Gastroesophageal sphincter (tissue), 4 donors: ENCODE measurements around the gene PROZ. TPM values are rescaled to one million over a fixed set of nuclear protein-coding genes. Genes with fewer than 3 reads are reported as not detected.

Source experiments
- ATAC-seq: fragments of 150-250 bp; one replicate; pipeline ENCODE4 v1.9.1; 2016; ENCODE audit warnings: mild to moderate bottlenecking, moderate library complexity
- H3K27ac ChIP-seq, 4 donors: fragments of 200-600 bp; sonication (generic) in 3 of 4; 1 replicate in 3 of 4; 2 replicates in 1 of 4; pipeline ENCODE4 v1.5.1; 2016 to 2019
- H3K27me3 ChIP-seq: fragments of 200-600 bp; sonication (generic); one replicate; pipeline ENCODE4 v1.5.1; 2019
- H3K36me3 ChIP-seq, 2 donors: fragments of 200-600 bp; sonication (generic); one replicate each; pipeline ENCODE4 v1.5.1; 2019; ENCODE audit warnings: control low read depth in 1 of 2
- H3K4me1 ChIP-seq, 3 donors: fragments of 200-600 bp; sonication (generic); 1 replicate in 2 of 3; 2 replicates in 1 of 3; pipeline ENCODE4 v1.5.1; 2016 to 2019; ENCODE audit warnings: control low read depth in 2 of 3
- H3K4me3 ChIP-seq, 2 donors: fragments of 200-600 bp; sonication (generic); one replicate each; pipeline ENCODE4 v1.5.1; 2019; ENCODE audit warnings: mild to moderate bottlenecking in 1 of 2, moderate library complexity in 1 of 2
- H3K9me3 ChIP-seq, 3 donors: fragments of 200-600 bp; sonication (generic); one replicate each; pipeline ENCODE4 v1.5.1; 2017 to 2019; ENCODE audit warnings: control low read depth in 2 of 3
- EP300 ChIP-seq: sonication (generic); formaldehyde crosslinking; IDR thresholded peaks from one replicate; pipeline ENCODE4 v1.6.1; 2017; ENCODE audit warnings: antibody characterized with exemption, mild to moderate bottlenecking
- POLR2A ChIP-seq, 2 donors: fragments of 450-650 bp; IDR thresholded peaks; one replicate each; pipeline ENCODE4 v1.6.1; 2017; ENCODE audit warnings: antibody characterized with exemption in 2 of 2, mild to moderate bottlenecking in 2 of 2, moderate library complexity in 1 of 2
- POLR2AphosphoS5 ChIP-seq: sonication (generic); formaldehyde crosslinking; IDR thresholded peaks from one replicate; pipeline ENCODE4 v1.6.1; 2017; ENCODE audit warnings: antibody characterized with exemption
- WGBS, 2 donors: methylation state at CpG; one replicate each; pipeline ENCODE4 v1.1.5; 2018; ENCODE audit warnings: low coverage in 1 of 2; 5-methylcytosine and 5-hydroxymethylcytosine counted together
- total RNA-seq, 4 donors: library from RNA; depleted of rRNA; stranded (reverse); fragments of >200 nt; gene quantifications; one replicate each; pipeline ENCODE4 v1.1.0, GENCODE V29; 2016
- TF ChIP-seq, protein P1 (sequence below), 4 experiments: fragments of 200-600 bp in 2 of 4; fragments of 450-650 bp in 2 of 4; sonication (generic) in 1 of 4; IDR thresholded peaks; one replicate each; pipeline ENCODE4 v1.5.1; 2017 to 2019; ENCODE audit warnings: antibody characterized with exemption in 4 of 4, mild to moderate bottlenecking in 2 of 4, moderate library complexity in 2 of 4

Gene PROZ
- total RNA-seq, 4 donors from 2014 or later: not detected

DNA sequence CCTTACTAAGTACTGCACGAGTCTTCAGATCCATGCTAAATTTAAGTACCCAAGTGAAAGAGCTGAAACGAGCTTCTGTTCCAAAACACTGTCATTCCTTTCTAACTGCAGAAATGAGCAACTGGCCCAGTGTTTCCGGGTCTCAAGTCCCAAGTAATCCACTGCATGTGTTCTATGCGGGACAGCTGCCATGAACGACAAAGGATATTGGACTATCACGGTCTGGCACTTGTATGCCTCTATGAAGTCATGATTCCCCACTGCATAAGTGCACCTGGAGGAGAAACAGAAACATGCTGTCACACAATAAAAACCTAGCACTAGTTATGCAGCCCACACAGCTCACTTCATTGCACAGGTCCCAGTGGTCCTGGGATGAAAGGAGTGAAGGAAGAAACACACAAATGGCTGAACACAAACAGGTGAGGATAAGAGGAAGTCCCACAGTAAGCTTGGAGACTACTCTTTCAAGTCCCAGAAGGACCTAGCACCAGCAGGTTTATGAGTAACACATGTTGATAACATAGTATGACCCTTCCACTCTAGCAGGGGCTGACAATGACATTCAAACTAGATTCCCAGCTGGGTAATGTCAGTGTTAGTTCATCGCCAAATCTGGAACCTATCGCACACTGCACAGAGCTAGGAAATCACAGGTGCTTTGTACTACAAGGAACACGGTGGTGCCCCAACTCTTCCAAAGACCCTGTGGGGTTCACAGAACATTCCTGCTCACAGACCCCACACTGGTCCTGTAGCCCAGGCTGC, 38.7 kb downstream of the PROZ start:
- no peaks in the 10 kb centered on the region for H3K27me3 ChIP-seq
- 66 to 83% methylated on average over 4 to 9 of the region's 9 CpGs for WGBS, 2 donors
- TF ChIP-seq POLR2AphosphoS5 (no peak), EP300 (no peak), POLR2A (IDR thresholded peaks at IDR 0.05) (no peak)
- TF ChIP-seq, protein P1, sequence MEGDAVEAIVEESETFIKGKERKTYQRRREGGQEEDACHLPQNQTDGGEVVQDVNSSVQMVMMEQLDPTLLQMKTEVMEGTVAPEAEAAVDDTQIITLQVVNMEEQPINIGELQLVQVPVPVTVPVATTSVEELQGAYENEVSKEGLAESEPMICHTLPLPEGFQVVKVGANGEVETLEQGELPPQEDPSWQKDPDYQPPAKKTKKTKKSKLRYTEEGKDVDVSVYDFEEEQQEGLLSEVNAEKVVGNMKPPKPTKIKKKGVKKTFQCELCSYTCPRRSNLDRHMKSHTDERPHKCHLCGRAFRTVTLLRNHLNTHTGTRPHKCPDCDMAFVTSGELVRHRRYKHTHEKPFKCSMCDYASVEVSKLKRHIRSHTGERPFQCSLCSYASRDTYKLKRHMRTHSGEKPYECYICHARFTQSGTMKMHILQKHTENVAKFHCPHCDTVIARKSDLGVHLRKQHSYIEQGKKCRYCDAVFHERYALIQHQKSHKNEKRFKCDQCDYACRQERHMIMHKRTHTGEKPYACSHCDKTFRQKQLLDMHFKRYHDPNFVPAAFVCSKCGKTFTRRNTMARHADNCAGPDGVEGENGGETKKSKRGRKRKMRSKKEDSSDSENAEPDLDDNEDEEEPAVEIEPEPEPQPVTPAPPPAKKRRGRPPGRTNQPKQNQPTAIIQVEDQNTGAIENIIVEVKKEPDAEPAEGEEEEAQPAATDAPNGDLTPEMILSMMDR (IDR thresholded peaks at IDR 0.05): no peak
- no peak overlapping the region for H3K27ac ChIP-seq
- H3K4me1 ChIP-seq: peaks cover 0 to 5% (median 0%) of the 10 kb centered on the region in 3 donors
- ATAC-seq: no peak
- H3K4me3 ChIP-seq: no peak overlapping the region
- H3K36me3 ChIP-seq: peaks cover 11 to 81% of the 10 kb centered on the region in 2 donors
- H3K9me3 ChIP-seq: no peaks in the 10 kb centered on the region

DNA sequence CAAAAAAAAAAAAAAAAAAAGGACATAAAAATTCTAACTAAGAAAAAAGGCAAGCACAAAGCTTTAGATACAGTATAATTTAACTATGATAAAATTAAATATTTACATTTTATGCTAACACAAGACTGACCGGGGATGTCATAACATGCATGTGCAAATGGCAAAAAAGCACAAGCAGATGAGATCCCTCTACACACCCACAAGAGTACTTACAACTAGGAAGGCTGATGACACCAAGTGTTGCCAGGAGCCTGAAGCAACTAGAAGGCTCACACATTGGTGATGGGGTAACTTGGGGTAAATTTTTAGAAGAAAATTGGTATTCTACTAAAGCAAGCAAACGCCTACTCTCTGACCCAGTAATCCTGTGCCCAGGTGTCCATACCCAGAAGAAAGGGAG, 43.4 kb downstream of the PROZ start:
- TF ChIP-seq POLR2A (IDR thresholded peaks at IDR 0.05): no peak
- TF ChIP-seq, protein P1 (IDR thresholded peaks at IDR 0.05): no peak
- no peaks in the 10 kb centered on the region for H3K9me3 ChIP-seq
- ATAC-seq: no peak
- H3K27me3 ChIP-seq: no peaks in the 10 kb centered on the region
- no peak overlapping the region for H3K4me3 ChIP-seq
- H3K4me1 ChIP-seq: peaks cover 0 to 52% (median 10%) of the 10 kb centered on the region in 3 donors
- WGBS, 2 donors: 72 to 82% methylated on average over 2 of the region's 2 CpGs
- peaks cover 6 to 44% of the 10 kb centered on the region in 2 donors for H3K36me3 ChIP-seq
- no peak overlapping the region for H3K27ac ChIP-seq

DNA sequence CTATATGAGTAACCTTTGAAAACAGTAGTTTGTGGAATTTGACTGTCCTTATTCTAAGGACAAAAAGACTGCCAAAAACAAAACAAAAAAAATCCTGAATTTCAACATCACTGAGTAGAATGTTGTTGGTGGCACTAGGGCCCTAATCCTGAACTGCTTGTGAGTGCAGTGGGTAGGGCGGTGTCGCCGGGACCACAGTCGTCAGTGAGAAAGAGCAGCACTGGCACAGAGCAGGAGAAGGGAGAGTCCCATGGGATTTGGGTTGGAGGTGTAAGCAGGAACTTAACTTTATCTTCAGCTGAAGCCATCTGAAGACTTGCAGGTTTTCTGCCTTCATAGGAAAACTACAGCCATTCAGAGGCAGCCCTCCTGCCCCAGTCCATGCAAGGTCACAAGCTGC, 44.5 kb downstream of the PROZ start:
- ATAC-seq: no peak
- no peak overlapping the region for H3K4me3 ChIP-seq
- H3K4me1 ChIP-seq: peaks cover 0 to 62% (median 20%) of the 10 kb centered on the region in 3 donors
- no peaks in the 10 kb centered on the region for H3K27me3 ChIP-seq
- no peak overlapping the region for H3K27ac ChIP-seq
- WGBS, 2 donors: 84 to 92% methylated on average over 4 of the region's 4 CpGs
- TF ChIP-seq, protein P1 (IDR thresholded peaks at IDR 0.05): no peak
- no peak for TF ChIP-seq POLR2A (IDR thresholded peaks at IDR 0.05)
- no peak for TF ChIP-seq EP300
- TF ChIP-seq POLR2AphosphoS5: no peak
- peaks cover 0 to 33% of the 10 kb centered on the region in 2 donors for H3K36me3 ChIP-seq
- no peaks in the 10 kb centered on the region for H3K9me3 ChIP-seq

DNA sequence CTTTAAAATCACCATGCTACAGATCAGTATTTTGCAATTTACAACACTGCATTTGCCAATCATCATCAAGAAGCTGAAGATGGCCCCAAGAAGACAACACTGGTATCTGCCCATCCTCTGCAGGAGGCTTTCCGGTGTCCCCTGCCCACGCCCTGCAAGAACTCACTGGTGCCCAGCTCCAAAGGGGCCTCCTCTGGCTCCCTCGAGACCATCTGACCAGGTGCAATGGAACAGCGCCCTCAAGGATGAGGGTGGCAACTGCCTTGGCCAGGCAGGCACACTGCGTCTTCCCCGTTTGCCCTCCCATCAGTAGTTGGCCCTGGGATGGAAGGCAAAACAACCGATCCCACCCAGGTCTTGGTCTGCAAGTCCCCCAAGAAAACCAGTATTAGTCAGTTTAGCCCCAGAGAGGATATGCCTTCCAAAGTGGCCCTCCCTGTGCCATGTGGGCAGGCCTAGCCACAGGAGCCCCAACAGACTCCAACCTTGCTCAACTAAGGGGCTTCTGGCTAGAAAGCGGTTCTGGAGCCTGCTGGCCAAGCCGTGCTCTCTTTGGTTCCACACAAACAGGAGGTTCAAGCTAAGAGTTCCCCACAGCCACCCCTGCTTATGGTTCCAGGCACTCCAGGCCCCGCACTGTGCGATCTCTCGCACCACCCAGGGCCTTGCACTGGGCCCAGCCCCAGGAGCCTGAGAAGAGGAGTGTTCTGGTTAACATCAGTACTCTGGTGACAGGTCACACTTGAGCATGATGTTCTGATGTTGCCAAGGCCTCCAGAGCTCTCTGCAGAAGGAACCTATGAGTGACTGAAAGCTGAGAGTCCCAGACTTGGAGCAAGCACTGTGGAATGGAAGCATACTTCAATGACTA, 45.3 kb downstream of the PROZ start:
- Histone ChIP-seq H3K27ac (peak overlapping the region in 2 of 4 donors; percentile 20 to 60), H3K9me3 (no peaks in the 10 kb centered on the region), H3K4me1 (peaks cover 0 to 64% (median 20%) of the 10 kb centered on the region in 3 donors), H3K4me3 (no peak overlapping the region), H3K36me3 (peaks cover 0 to 25% of the 10 kb centered on the region in 2 donors), H3K27me3 (no peaks in the 10 kb centered on the region)
- TF ChIP-seq POLR2AphosphoS5 (peak; percentile 74), EP300 (no peak)
- 100% methylated on average over 1 of the region's 12 CpGs; no CpG with 5 or more reads in 1 of the 2 donors for WGBS, 2 donors
- ATAC-seq: no peak

DNA sequence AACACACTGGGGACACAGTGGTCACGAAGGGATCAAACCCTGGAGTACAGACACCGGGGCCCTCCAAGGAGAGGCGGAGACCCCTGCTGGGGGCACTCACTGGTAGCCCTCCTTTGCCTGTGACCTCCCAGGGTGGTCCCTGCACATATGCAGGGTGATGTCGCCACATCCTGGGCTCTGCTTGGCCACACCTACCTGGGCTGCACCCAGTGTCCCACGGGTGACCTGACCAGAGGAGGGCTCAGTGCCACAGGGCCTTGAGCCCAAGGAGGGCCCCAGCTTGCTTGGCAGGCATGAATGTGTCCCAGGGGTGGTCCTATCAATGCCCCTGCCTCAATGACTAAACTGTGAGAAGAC, 45.9 kb downstream of the PROZ start:
- H3K4me3 ChIP-seq: no peak overlapping the region
- TF ChIP-seq, protein P1 (IDR thresholded peaks at IDR 0.05): no peak
- TF ChIP-seq POLR2AphosphoS5 (no peak), POLR2A (IDR thresholded peaks at IDR 0.05) (no peak), EP300 (no peak)
- peak overlapping the region in 2 of 4 donors; percentile 20 to 60 for H3K27ac ChIP-seq
- WGBS, 2 donors: 70% methylated on average over 2 of the region's 5 CpGs; no CpG with 5 or more reads in 1 of the 2 donors
- no peak for ATAC-seq
- H3K9me3 ChIP-seq: no peaks in the 10 kb centered on the region
- H3K36me3 ChIP-seq: peaks cover 0 to 18% of the 10 kb centered on the region in 2 donors
- peaks cover 0 to 64% (median 20%) of the 10 kb centered on the region in 3 donors for H3K4me1 ChIP-seq
- H3K27me3 ChIP-seq: no peaks in the 10 kb centered on the region
